HG03378 (cell line): Measurements from ENCODE around the gene EML3.
A peak's percentile ranks its signal among the peaks of the same experiment; 100 is the strongest.
"Not testable (repeated sequence)": the region's sequence is repeated elsewhere in the genome, so short reads cannot be mapped to it uniquely, and the experiment has no call there.

Source experiments
- ATAC-seq: cut with Tn5 transposase; IDR thresholded peaks from one replicate; pipeline ENCODE4 v1.9.1; 2021; ENCODE audit warnings: mild to moderate bottlenecking, moderate library complexity; ENCODE audit not compliant: unreplicated experiment

The EML3 gene

GRCh38 chr11:62599901-62600300 lies 12.7 kb downstream of the EML3 start:
- ATAC-seq = no peak

- ATAC-seq = peak; percentile 53
Measured at GRCh38 chr11:62599069-62599696, 13.4 kb downstream of the EML3 start.

DNA sequence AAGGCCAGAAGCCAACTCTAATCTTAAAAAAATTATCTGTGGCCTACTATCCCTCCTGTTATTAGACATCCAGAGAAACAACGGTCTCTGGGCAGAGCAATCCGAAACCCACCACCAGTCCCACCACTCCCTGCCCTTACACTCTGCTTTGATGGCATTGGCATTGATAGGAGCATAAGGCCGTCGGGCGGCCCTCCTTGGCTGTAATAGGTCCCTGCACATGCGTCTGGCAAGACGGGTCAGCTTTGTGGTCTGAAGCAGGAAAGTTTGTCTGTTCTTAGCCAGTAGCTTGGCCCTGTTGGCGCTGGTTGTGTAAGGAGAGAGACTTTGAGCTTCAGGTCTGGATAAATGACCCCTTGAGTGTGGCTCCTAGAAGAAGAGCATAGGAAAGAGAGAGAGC lies 17.5 kb downstream of the EML3 start:
- ATAC-seq = no peak

GRCh38 chr11:62593434-62594044 lies 19.0 kb downstream of the EML3 start:
- no peak for ATAC-seq

- no peak for ATAC-seq
Measured at GRCh38 chr11:62592989-62593421, 19.6 kb downstream of the EML3 start.

DNA sequence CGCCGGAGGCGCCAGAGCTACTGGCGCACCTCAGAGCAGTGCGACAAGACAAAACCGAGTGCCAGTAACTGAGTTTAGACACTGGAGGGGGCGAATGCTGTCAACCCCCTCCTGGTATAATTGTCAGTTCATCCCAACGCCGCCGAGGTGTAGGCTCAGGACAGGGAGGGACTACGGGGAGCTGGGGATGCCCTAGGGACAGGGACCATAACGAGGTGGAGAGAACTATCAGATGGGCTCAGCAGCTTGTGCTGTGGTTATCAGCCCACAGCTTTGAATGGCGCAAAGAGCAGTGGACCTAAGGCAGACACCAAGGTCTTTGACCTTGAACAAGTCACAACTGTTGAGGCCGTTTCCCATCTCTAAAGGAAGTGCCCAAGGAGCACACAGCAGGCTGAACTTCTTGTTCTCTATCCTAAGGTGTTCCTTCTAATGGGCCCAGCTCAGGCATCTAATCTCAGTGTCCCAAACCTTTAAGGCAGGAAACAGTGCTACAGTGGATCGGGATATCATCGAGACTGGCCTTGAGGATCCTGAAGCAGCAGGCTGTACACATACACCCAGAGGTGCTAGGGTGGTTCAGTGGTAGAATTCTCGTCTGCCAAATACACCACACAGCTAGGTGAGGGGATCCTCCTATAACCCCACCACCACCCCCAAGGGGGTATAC lies 20.3 kb downstream of the EML3 start:
- peak; percentile 2 for ATAC-seq

GRCh38 chr11:62591448-62592145 lies 21.0 kb downstream of the EML3 start, which contains the start of gene TUT1:
TSS of gene TUT1 (minus strand) at chr11:62591523. CDS start at chr11:62591485, 38 bp downstream.
- peak; percentile 78 for ATAC-seq

GRCh38 chr11:62588966-62589637 lies 23.5 kb downstream of the EML3 start:
- ATAC-seq = no peak

GRCh38 chr11:62585356-62585755 lies 27.2 kb downstream of the EML3 start:
- not testable (repeated sequence) for ATAC-seq

- ATAC-seq = not testable (repeated sequence)
Measured at GRCh38 chr11:62581735-62582134, 30.8 kb downstream of the EML3 start.

DNA sequence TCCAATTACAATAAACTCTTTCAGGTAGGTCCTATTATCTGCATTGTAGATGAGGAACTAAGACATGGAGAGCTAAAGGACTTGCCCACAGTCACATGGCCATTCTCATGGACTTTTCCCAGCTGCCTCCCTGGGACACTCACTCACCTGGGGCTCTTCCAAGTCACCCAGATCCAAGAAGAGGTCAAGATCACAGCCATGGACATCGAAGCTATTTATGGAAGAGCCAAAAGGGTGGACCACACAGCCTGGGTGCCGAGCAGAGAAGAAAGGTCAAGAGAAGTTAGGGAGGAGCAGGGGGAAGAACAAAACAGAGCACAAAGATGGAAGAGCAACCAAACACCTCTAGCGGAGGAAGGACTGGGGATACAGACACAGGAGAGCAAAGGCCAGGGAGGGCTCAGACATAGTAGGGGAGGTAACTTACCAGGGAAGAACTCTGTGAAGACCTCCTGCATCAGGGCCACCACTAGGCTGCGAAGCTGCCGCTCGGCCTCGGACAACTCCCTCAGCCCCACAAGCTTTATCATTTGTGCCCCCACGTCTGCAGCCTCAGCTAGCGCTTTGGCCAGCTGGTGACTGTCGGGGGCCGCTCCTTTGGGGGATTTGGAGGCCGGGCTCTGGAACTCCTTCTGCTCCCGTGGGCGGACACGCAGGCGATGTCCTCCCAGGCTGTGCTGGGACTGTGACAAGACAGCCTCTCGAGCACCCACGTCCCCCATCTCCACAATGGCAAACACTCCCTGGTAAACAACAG lies 31.4 kb downstream of the EML3 start:
- no peak for ATAC-seq

DNA sequence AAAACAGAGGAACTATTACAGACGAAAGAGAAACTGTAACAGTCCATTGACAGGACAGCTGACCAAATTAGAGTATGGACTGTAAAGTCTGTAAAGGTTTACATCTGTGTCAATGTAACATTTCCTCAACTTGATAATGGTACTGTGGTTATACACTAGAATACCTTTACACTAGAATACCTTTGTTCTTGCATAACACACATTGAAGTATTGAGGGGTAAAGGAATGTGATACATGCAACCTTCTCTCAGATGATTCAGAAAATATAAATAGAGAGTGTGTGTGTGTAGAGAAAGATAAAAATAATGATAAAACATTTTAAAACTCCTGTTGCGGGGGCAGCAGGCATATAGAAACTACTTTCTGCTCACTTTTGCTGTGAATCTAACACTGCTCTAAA lies 33.3 kb downstream of the EML3 start:
- ATAC-seq = no peak

GRCh38 chr11:62578541-62578940 lies 34.0 kb downstream of the EML3 start:
- no peak for ATAC-seq

DNA sequence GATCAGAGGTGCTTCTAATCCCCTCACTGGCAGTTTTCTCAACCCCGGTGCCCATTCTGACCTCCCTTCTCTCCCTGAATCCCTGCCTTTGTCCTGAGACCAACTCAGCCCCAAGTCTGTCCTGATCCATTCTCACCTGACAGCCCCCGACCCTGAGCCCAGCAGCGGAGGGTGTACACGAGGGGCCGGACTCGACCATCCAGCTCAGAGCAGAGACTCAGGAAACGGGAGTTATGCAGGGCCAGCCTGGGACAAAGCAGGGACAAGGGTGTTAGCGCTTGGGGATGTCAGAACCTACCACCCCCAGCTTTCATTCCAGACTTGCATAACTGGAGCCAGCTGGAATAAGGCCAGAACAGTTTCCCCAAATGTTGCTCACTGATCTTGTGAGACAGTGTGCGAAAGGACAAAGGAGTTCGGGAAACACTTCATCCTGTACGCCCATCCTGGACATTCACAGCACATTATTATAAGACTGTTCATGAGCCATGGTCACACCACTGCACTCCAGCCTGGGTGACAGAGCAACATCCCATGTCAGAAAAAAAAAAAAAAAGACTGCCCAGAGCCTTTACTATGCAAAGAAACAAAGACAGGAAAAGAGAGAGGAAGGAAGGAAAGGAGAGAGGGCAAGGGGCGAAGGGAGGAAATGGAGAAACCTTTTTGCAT lies 35.4 kb downstream of the EML3 start:
- ATAC-seq = no peak

DNA sequence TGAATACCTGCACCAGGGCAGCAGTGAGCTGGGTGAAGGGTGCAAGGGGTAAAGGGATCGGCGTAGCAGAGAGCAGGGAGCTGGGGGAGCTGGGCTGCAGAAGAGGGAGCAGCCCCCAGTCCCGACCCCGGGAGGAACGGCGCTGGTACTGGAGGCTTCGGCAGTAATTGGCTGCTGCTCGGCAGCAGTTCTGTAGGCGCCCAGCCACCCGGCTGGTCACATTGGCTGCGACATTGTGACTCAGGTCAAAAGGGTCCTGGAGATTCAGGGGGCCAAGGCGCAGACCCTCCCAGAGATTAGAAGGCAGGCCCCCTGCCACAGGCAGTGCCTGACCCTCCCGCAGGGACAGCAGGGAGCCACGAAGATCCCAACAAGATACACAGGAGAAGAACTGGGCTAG lies 36.7 kb downstream of the EML3 start:
- no peak for ATAC-seq

- no peak for ATAC-seq
Measured at GRCh38 chr11:62575156-62575555, 37.4 kb downstream of the EML3 start.

DNA sequence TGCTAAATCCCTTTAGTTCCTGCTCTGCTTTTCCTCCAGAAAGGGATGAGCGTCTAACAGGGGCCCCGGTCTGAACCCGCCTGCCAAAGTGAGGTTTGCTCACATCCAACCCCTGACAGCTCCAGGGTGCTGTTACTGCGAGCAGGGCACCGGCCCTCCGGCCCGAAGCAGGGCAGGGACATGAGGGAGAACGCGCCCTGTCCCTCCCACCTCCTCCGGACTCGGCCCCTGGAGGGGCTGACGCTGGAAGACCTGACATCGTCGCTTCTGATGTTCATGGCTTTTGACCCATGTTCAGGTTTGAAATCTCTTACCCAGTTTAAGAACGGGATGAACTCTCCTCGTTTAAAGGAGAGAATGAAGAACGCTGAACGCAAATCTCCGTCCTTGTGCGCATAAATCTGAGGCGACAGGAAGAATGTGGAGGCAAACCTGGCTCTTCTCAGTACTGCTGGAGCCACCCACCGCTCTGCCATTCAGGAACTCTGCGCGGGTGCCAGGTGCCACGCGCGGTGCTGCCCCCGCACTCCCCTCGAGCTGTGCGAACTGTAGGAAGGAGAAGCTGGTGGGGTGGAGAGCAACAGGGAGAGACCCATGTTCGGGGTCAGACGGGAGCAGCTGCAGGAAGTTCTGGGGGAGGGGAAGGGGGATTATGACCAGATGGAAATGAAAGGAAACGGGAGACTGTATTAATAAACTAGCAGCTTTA lies 38.1 kb downstream of the EML3 start:
- peak; percentile 7 for ATAC-seq

DNA sequence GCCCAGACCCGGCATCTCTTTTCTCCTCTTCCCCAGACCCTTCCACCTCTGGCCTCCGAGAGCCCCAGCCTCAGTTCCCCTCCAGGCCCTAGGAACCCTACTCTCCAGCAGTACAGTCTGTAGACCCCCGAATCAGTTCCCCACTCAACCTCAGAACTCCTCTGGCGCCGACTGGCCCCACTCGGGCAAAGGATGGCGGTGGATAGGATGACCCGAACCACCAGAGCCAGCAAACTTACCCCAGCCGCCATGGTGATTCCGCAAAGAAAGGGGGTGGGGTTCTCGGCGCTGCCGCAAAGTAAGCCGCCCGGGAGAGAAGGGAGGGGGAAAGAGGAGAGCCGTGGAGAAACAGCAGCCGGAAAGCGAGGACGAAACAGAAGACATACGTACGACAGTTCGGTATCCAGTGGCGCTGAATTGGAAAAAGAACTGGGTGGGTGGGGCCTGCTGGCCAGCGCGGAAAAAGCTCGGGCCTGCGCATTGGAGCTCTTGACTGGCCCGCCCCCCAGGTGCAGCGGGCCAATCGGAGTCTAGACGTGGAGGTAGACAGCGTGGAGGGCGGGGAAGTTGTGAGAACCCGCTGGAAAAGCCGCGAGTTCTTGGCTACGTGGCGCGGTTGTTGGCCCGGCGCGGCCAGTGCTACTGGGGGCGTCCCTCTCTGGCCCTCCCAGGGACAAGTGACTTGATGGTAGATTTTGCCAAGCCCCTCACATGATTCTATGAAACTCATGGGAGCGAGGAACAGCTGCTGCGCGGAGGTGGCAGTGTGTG lies 38.8 kb downstream of the EML3 start, which contains the start of gene EEF1G:
Gene EEF1G (minus strand): TSS at position 300 of the 771 bp plus-strand sequence. CDS start 49 bp downstream, at position 251.
- peak; percentile 77 for ATAC-seq
